ENCODE results near the gene SOAT1. TPM values are rescaled to one million over a fixed set of nuclear protein-coding genes. Genes with fewer than 3 reads are reported as not detected.
"Not testable (repeated sequence)": the region's sequence is repeated elsewhere in the genome, so short reads cannot be mapped to it uniquely, and the experiment has no call there.

The SOAT1 gene
- total and polyA plus RNA-seq, 5 donors: 5.1 to 20.3 (median 18.2) TPM

GRCh38 chr1:179385510-179385909 is 91.9 kb downstream of the SOAT1 start:
- Histone ChIP-seq H3K4me1 (ENCODE audit: control insufficient read depth, insufficient read depth, low read length) (no peaks in the 10 kb centered on the region), H3K9me3 (ENCODE audit: control insufficient read depth, low read length) (no peaks in the 10 kb centered on the region), H3K27me3 (ENCODE audit: control insufficient read depth, insufficient read depth) (no peaks in the 10 kb centered on the region), H3K27ac (ENCODE audit: low read length) (no peak overlapping the region), H3K4me3 (ENCODE audit: low read length) (no peak overlapping the region)
- WGBS: 92% methylated on average over 1 of the region's 1 CpG
- DNase-seq (no peak), ATAC-seq (no peak)
- intact Hi-C loops (cut with DNase I): no loop called here

DNA sequence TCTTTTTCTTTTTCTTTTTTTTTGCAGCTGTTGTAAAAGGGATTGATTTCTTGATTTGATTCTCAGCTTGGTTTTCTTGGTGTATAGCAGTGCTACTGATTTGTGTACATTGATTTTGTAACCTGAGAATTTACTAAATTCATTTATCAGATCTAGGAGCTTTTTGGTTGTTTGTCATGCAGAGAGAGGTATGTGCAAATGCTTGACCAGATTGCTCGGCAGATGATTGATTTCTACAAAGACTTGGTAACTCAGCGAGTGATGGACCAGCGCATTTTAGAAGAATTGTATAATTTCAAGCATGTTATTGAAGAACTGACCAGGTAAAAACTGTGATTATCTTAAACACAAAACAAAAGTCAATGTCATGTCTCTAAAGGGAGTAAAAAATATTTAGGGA is 100.1 kb downstream of the SOAT1 start:
- no peaks in the 10 kb centered on the region for H3K4me1 ChIP-seq (ENCODE audit: control insufficient read depth, insufficient read depth, low read length)
- H3K9me3 ChIP-seq (ENCODE audit: control insufficient read depth, low read length): no peaks in the 10 kb centered on the region
- no peak overlapping the region for H3K4me3 ChIP-seq (ENCODE audit: low read length)
- no peak overlapping the region for H3K27ac ChIP-seq (ENCODE audit: low read length)
- no peaks in the 10 kb centered on the region for H3K27me3 ChIP-seq (ENCODE audit: control insufficient read depth, insufficient read depth)
- whole genome bisulfite sequencing: 93% methylated on average over 3 of the region's 3 CpGs
- ATAC-seq (no peak), DNase-seq (no peak)
- intact Hi-C loops (cut with DNase I): no loop called here

- H3K27me3 ChIP-seq (ENCODE audit: control insufficient read depth, insufficient read depth); H3K9me3 ChIP-seq (ENCODE audit: control insufficient read depth, low read length); H3K27ac ChIP-seq (ENCODE audit: low read length); intact Hi-C loops (cut with DNase I); H3K4me3 ChIP-seq (ENCODE audit: low read length); ATAC-seq; DNase-seq; H3K4me1 ChIP-seq (ENCODE audit: control insufficient read depth, insufficient read depth, low read length): not testable (repeated sequence)
- 89% methylated on average over 2 of the region's 2 CpGs for WGBS
These were observed 105.8 kb downstream of the SOAT1 start for GRCh38 chr1:179399399-179399798.

Other genes starting within 250 kb of the SOAT1 start
- gene TOR3A, start 211.7 kb upstream of the SOAT1 start, total RNA-seq: 10 to 100 TPM; 11.8 to 12.5 (median 11.9) TPM
- 6.7 TPM for gene TOR3A, start 211.7 kb upstream of the SOAT1 start, polyA plus RNA-seq
- gene ABL2, start 64.1 kb upstream of the SOAT1 start, total RNA-seq: 10 to 100 TPM in 3 of 4 donors, 1 to 10 TPM in 1; 9.9 to 18.4 (median 10.5) TPM
- 3.2 TPM for gene ABL2, start 64.1 kb upstream of the SOAT1 start, polyA plus RNA-seq
- gene AXDND1, start 72.2 kb downstream of the SOAT1 start, total RNA-seq: not detected
- gene AXDND1, start 72.2 kb downstream of the SOAT1 start, polyA plus RNA-seq: not detected